ENCODE measurements around the gene GPR55.

Gene GPR55

DNA sequence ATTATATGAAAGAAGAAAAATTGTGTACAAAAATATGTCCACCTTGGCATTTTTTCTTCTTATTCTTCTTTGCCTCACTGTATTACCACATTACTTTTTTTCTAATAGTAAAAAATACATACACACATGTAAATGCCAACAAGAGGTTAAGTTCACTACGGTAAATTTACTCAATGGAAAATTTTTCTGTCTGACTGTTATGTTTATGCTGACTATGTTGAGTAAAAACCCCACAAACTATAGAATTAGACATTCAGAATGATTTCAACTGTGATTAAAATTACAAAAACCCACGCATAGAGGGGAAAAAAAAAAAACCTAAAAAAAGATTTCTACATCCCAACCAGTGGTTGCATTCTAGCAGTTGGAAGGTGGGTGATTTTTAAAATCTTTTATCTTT, 5.4 kb downstream of the GPR55 start:
- DNase-seq (ENCODE audit: extremely low read depth in 1 of 2, low read depth in 1 of 2) = no peak

DNA sequence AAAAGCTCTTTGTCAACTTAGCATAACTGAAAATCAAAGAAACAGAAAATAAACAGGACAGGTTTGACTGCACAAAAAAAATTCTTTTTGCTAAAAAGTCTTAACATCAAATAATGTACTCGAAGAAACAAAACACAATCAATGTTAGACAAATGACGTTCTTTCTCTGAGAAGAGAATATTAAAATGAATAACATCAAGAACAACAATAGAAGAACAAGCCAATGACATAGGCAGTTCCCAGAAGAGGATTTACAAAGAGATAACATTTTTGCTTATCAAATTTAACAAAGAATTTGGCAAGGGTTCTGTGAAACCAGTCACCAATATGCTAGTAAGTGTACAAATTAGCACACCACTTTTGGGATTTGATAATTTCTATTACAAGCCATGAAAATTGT, 5.8 kb downstream of the GPR55 start:
- DNase-seq (ENCODE audit: extremely low read depth in 1 of 2, low read depth in 1 of 2) = no peak

DNA sequence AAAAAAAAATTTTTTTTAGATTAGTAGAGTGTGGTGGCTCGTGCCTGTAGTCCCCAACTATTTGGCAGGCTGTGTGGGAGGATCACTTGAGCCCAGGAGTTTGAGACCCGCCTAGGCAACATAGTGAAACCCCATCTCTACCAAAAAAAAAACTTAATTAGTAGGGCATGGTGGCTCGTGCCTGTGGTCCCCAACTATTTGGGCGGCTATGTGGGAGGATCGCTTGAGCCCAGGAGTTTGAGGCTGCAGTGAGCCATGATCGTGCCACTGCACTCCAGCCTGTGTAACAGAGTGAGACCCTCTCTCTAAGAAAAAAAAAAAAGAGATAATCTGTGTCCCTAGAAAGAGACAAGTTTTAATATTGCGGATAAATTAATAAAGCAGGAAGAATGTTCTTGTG, 8.8 kb downstream of the GPR55 start:
- no peak for DNase-seq (ENCODE audit: extremely low read depth in 1 of 2, low read depth in 1 of 2)

DNA sequence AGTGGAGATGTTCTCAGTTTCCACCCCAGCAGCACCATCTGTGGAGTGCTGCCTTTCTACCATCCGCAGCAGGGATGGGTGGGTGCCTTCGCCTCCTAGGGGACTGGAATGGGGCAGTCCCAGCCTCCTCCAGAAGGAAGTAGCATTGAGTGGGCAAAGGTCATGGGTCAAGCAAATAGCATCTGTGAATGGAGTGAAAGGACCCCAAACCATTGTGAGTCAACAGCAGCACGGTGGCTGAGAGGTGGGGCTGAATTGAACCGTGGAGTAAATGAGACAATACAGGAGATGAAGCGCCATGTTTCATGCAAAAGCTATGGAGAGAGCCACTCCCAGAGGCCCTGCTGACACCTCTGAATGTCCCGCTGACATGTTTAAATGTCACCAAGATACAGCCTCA, 9.7 kb downstream of the GPR55 start:
- DNase-seq (ENCODE audit: extremely low read depth in 1 of 2, low read depth in 1 of 2) = no peak

GRCh38 chr2:230914886-230915285, 10.2 kb downstream of the GPR55 start:
- no peak for DNase-seq (ENCODE audit: extremely low read depth in 1 of 2, low read depth in 1 of 2)

DNA sequence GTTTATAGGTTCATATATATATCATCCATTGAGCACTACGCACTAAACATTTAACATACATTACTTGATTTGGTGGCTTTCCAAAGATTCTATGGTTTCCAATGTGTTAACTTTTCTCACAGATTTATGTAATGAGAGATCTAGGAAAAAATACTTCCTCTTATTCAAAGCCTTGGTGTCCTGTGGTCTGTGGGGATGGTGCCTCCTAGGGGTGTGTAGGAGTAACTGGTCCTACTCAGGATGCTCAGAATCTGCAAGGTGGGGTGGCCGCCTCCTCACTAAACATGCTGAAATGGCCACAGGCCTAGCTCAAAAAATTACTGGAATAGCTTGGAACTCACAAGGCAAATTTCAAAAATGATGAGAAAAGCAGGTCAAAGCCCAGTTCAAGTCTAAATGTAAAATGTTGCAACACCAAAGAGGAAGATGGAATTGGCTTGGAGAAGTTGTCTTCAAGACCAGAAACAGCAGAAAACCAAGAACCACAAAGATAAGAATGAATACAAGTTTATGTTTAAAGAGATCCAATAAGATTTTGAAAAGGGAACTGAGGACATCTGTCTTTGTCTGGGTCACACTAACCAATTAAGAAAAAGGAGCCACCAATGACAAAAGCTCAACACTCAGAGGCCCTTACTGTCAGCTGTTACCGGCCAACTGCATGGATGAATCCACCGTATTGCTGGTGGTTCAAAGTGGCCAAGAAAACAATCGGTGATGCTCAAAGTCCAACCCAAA, 11.5 kb downstream of the GPR55 start:
- DNase-seq (ENCODE audit: extremely low read depth in 1 of 2, low read depth in 1 of 2) = no peak

DNA sequence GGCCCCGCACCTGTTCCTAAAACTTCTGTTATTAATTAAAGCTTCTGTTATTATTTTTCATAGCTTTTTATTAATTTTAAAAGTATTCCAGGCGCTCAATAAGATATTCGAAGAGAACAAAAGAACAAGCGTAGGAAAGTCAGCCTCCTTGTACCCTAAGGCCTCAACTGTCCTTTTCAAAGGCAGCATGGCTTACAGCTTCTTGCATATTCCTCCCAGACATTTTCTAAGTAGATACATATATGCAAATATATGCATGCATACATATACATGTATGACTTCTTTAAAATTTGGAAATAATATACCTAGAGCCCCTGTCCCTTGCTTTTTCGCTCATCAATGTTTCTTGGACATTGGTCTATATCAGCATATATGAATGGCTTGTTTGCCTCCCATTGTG, 12.3 kb downstream of the GPR55 start:
- DNase-seq (ENCODE audit: extremely low read depth in 1 of 2, low read depth in 1 of 2) = no peak

DNA sequence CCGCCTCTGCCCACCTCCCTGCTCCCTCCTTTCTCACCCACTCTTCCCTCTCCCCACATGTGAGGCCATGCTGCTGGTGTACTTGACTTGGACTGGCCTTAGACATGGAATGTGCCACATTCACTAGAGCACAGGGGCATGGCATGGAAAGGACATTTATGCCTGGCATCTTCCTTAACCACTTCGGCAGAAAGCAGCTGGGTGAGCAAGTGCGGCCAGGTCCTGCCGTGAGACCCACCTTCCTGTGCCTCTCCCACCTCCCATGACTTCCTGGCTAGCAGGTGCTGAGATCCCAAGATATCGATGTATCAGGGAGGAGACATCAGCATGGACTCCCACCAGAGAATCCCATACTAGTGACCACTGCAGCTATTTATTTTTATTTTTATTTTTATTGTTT, 13.0 kb downstream of the GPR55 start:
- no peak for DNase-seq (ENCODE audit: extremely low read depth in 1 of 2, low read depth in 1 of 2)

- DNase-seq (ENCODE audit: extremely low read depth in 1 of 2, low read depth in 1 of 2) = no peak
These were observed 14.4 kb downstream of the GPR55 start for GRCh38 chr2:230910546-230911177.

- DNase-seq (ENCODE audit: extremely low read depth in 1 of 2, low read depth in 1 of 2) = no peak
These were observed 15.0 kb downstream of the GPR55 start for GRCh38 chr2:230909841-230910545.

DNA sequence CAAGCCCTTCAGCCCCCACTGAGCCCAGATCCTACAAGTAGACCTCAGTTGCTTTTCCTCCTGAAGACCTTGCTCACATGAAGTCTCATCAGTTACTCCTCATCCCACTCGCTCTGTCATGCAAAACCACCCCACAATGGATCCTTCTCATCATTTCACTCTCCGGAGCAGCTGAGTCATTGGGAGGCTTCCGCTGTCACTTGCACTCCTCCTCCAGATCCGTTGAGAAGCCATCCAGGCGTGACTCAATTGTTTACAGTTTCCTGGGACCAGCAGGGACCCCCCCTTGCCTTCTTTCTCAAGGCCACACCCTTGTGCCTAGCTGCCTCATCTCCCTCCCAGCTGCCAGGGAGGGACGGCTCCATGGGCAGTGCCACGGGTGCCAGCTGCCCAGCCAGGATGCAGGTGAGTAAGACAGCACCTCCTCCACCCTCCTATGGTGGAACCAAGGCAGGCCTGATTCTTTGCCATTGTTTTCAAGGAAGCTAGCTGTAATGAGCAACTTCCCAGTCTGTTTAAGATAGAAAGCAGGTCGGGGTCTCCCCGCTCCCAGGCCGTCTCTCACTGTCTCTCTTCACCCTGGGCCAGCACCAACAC, 16.3 kb downstream of the GPR55 start:
- DNase-seq (ENCODE audit: extremely low read depth in 1 of 2, low read depth in 1 of 2) = no peak

DNA sequence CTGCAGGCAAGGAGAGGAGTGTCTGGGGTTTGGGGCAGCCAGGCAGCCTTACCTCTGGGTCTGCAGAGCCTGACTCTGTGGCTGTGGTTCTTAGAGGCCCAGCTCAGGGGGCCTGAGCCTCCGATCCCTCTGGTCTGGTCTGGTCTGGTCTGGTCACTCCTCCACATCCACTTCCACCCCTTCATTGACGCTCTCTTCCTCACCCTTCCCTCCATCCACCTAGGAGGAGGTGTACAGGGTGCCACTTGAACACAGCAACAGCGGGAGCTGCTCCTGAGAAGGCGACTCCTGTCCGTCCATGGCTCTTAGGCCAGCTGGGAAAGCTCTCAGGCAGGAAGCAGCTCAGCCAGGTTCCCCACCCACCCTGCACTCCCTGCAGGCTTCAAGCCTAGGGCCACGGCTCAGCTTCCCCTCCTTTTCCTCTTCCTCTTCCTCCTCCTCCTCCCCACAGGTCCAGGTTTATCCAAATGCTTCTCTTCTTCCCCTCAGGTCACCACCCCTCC, 16.9 kb downstream of the GPR55 start:
- no peak for DNase-seq (ENCODE audit: extremely low read depth in 1 of 2, low read depth in 1 of 2)

DNA sequence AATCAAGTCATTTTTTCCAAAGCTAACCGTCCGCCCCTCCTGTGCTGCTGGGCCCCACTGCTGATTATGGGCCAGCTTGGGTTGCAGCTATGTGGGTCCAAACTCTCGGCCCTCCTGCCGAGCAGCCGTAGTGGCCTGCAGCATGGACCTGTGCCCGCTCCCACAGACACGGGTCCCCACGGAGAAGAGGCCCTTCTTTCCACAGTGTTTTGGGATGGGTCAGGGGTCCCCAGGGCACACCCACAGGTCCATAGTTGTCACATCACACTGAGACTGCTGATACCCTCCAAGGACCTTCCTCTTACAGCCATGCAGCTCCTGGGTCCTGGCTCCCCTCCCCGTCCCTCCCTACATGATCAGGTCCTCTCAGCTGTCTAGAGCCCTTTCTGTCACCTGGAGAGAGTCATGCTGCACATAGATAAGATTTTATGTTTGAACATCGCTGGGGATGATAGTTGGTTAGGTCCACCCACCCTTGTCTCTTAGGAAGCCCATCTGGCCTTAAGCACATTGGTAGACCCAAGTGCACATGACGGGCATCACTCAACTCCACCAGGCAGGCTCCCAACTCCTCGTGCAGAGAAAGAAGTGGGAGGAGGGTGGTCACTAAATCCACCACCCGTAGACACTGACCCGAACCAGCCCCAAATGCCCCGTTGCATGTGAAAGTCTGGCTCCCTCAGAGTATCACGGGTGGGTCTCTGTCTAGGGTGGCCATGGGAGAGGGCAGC, 17.5 kb downstream of the GPR55 start:
- no peak for DNase-seq (ENCODE audit: extremely low read depth in 1 of 2, low read depth in 1 of 2)

DNA sequence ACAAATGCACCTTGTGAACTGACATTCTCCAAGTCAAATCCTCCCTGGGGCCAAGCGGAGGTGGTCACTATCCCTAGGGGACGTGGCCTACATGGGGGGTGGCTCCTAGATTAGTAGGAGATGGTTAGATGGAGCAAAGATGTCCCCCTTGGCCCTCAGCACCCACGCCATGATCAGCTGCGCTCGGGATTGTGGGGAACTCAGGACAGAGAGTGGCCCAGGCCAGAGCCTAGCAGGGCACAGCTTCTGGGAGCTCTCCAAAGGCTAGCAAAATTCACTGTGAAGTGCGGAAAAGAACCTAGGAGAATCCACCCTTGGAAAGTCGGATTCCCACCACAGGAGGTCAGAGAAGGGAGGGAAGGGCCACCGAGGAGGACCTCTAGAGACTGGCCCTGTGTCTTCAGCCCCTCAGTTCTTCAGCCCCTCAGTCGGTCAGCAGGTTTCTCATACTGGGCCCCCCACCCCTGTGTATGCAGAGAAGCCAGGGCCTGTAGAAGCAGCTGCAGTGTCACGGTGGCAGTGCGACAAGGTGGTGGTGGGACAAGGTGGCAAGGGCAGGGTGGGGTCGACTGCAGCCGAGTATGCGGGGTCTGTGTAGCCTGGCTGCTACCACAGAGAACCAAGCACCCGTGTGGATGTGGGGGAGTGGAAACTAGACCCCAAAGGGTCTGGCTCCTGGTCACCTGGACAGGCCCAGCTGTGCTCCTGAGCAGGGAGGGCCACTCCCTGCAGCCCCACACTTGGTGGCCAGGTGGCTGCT, 18.4 kb downstream of the GPR55 start:
- DNase-seq (ENCODE audit: extremely low read depth in 1 of 2, low read depth in 1 of 2) = no peak

DNA sequence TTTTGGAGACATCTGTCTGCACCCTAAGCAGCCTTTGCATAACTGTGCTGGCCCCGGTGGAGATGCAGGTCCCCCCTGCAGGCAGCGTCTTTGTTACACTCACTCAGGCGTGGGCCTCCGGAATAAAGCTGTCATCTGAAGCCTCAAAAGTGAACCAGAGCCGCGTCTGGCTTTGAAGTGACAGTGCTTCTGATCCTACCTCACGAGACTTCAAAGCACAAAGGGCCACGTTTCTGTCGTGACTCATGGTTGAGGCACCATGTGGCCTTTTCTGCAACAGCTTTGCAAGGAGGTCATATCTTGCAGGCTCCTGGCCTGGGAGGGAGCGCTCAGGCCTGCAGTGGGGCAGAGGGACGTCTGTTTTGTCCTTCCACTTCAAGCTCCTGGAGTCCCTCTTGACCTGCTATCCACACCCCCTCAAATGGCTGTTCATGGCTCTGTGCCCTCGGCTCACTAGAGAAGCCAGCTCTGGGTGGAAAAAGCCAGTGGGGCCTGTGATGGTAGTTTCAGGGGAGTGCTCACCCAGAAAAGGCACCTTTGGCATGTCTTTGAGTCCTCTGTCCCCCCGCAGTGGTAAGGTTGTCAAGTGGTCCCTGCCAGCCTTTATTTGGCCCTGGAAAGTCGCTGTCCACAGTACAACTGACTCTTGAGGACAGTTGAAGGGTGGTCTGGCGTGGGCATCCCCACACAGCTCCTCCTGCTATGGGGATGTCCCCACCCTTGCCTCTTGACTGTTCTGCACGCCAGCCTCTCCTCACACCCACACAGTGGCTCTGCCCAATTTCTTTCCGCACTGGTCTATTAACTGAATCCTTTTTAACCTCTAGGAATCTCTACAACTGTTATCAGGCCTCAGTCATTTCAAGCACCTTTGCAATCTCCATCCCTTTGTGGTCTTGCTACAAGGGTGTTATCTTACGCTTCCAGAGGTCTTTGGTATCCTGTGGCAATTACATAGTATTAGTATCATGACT, 19.3 kb downstream of the GPR55 start:
- DNase-seq (ENCODE audit: extremely low read depth in 1 of 2, low read depth in 1 of 2) = peak; percentile 62 to 80

GRCh38 chr2:230904856-230905447, 20.1 kb downstream of the GPR55 start:
- no peak for DNase-seq (ENCODE audit: extremely low read depth in 1 of 2, low read depth in 1 of 2)

GRCh38 chr2:230903231-230904150, 21.6 kb downstream of the GPR55 start:
- no peak for DNase-seq (ENCODE audit: extremely low read depth in 1 of 2, low read depth in 1 of 2)
